Hepatic stellate cell (primary cell): ENCODE data around the gene DDOST.
"Not testable (repeated sequence)": the region's sequence is repeated elsewhere in the genome, so short reads cannot be mapped to it uniquely, and the experiment has no call there.

Experiments used
- DNase-seq: peaks from one replicate; pipeline ENCODE4 v3.0.0; 2011; ENCODE audit warnings: low spot score

The DDOST gene

GRCh38 chr1:20625176-20626097, 35.7 kb downstream of the DDOST start:
- no peak for DNase-seq

GRCh38 chr1:20624709-20625108, 36.5 kb downstream of the DDOST start:
- no peak for DNase-seq

- no peak for DNase-seq
These were observed 40.2 kb downstream of the DDOST start for GRCh38 chr1:20621012-20621411.

DNA sequence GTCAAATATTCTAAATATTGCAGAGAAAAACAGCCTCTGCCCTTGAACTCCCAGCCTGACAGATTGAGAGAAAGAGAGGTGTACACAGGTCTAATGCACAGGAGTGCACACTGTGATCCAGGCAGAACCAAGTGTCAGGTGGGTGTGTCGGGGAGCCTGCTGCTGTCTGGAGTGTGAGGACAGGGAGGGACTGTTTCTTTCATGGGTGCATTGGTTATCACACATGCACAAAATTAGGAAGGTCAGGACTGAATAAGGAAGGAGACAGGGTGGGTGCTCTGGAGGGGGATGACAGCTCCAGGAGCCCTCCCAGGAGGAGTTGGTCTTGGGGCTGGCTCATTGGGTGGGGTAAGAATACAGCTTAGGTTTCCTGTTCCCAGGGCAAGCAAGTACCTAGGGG, 41.2 kb downstream of the DDOST start:
- DNase-seq = no peak

DNA sequence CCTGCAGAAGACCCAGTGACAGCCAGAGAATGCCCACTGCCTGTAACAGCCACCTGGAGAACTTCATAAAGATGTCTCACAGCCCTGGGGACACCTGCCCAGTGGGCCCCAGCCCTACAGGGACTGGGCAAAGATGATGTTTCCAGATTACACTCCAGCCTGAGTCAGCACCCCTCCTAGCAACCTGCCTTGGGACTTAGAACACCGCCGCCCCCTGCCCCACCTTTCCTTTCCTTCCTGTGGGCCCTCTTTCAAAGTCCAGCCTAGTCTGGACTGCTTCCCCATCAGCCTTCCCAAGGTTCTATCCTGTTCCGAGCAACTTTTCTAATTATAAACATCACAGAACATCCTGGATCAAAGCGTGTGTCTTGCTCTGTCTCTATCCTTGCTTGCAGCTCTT, 42.6 kb downstream of the DDOST start:
- no peak for DNase-seq

DNA sequence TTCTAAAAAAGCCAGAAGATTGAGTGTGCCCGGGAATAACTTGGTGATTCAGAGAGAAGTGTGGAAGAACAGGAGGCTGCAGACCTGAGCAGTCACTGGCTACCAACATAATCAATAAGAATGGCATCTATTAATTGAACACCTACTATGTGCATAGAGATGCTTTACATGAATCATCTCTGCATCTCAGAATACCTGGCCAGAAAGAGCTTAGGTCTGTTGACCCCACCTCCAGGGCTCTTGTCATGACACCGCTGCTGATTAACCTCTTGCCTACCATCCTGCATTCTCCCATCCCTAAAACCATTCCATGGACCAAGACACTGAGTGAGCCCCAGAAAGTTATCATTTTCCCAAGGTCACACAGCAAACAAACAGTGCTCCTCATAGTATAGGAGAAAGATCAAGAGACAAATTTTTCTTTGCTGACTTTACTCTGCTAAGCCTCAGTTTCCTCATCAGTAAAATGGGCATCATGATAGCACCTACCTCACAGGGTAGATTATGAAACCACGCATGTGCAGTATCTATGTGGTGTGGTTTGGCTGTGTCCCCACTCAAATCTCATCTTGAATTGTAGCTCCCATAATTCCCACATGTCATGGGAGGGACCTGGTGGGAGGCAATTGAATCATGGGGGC, 44.2 kb downstream of the DDOST start:
- DNase-seq = no peak

GRCh38 chr1:20615946-20616846, 45.0 kb downstream of the DDOST start:
- DNase-seq = no peak

- DNase-seq = no peak
These were observed 47.0 kb downstream of the DDOST start for GRCh38 chr1:20614131-20614579.

DNA sequence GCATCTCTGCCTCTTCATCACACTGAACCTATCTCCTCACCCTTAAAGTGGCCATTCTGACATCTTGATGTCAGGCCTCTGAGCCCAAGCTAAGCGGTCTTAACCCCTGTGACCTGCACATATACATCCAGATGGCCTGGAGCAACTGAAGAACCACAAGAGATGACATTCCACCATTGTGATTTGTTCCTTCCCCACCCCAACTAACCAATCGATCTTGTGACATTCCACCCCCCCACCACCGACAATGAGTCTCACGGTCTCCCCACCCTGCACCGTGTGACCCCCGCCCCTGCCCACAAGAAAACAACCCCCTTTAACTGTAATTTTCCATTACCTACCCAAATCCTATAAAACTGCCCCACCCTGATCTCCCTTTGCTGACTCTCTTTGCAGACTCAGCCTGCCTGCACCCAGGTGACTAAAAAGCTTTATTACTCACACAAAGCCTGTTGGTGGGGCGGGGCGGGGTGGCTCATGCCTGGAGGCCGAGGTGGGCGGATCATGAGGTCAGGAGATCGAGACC, 48.9 kb downstream of the DDOST start:
- DNase-seq = no peak

GRCh38 chr1:20611652-20612051, 49.5 kb downstream of the DDOST start:
- no peak for DNase-seq

GRCh38 chr1:20610970-20611369, 50.2 kb downstream of the DDOST start:
- no peak for DNase-seq

- no peak for DNase-seq
These were observed 51.6 kb downstream of the DDOST start for GRCh38 chr1:20609541-20609940.

DNA sequence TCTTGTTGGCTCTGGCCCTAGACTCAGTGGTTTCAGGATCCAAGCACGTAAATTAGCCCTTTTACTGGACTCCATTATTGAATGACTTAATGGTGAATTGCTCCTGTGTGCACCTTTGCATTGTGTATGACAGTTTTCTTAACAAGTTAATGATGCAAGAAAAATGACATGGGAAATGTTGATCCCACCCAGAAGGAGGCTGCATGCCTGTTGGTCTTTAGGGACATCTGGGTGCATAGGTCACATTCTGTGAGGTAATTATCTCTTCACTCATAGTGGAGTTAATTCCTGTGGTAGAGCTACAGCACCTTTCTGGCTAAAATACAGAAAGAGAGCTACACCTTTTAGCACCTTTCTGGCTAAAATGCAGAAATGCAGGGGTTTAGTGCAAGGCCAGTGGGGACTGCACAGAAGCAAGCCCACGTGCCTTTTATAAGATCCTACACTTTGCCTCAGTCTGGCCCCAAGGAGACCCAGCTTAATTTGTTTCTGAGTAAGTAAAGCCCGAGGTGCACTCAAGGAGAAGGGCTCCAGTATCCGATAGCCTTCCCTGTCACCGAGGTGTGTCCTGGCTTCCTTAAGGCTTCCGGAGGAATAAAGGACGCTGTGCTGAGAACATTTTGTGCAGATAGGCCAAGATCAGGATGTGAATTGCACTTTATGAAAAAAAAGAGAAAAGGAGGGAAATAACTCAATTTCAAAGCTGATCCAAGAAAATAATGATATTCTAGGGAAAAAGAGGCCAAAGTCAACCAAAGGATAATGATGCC, 54.2 kb downstream of the DDOST start:
- not testable (repeated sequence) for DNase-seq

DNA sequence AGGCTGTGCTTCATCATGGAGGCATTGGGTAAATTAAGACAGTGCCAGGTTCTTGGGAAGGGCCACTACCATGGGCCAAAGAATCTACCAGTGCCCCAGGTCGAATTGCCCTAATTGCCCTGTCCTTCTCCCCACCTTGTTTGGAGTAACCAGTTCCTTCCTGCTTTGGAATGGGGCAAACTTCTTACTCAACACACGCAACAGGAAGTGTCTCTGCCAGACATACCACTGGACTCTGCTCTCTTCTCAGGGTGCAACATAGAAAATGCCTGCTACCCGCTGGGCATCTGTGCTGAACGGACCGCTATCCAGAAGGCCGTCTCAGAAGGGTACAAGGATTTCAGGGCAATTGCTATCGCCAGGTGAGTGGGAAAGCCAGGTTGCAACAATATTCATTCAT, 56.5 kb downstream of the DDOST start:
- no peak for DNase-seq

DNA sequence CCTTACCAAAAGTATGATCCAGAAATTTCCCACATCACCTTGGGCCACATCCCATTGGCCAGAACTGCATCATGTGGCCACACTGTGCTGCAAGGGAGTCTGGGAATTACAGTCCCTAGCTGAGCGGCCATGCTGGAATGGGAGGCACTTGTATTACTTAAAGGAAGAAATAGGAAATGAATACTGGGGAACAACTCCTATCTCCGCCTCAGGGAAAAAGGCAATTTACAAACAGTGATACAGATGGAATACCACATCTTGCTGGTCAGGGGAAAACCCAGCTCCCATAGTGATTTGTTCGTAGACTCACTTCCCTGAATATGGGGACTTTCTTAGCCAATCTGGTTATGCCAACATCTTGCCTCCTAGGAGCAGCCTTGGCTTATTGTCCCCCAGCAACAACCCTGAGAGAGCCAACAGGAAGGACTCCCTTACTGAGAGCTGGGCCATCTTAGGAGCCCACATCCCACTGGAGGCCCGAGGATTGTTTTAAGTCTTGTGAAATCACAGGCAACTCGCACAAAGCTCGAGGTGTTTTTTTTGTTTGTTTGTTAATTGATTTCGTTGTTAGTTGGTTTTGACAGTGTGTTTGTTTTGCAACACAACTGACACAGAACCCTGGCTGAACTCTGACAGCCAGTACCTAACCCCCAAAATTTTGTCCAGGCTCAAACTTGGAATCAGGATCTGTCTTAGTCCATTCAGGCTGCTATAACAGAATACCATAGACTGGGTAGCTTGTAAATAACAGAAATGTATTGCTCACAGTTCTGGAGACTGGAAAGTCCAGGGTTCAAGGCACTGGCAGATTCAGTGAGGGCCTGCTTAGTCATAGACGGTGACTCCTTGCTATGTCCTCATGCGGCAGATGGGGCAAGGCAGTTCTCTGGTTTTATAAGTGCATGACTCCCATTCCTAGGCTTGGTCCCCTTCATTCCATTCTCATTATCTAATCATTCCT, 57.4 kb downstream of the DDOST start:
- peak; percentile 79 for DNase-seq

DNA sequence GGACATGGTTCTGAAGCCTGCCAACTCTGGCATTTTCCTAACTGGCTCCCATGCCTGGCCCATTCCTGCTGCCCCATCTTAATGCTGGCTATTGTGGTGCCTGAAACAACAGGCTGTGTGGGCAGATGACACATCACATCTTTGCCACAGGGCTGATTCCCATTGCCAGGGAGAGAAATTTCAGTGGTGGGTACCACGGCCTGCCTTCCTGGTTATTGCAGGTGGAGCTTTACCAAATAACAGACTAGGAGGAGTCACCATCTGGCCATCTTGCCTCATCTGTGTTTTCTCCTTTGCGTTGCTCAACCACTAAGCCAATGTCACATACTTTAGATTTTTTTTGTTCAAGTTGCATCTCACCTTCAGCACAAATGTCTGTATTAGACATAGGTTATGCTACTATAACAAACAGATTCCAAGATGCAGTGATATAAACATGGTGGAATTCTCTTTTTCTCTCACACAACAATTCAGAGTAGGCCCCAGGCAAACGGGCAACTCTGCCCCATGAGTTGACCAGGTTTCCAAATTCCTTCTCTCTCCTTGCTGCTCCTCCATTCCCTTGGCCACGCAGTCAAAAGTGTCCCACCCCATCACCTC, 58.2 kb downstream of the DDOST start:
- no peak for DNase-seq
